ENCODE data around the gene CDK13. TPM values are rescaled to one million over a fixed set of nuclear protein-coding genes. Genes with fewer than 3 reads are reported as not detected.

Gene CDK13
- polyA plus RNA-seq, 3 donors = 8.8 to 25.7 (median 11.2) TPM

DNA sequence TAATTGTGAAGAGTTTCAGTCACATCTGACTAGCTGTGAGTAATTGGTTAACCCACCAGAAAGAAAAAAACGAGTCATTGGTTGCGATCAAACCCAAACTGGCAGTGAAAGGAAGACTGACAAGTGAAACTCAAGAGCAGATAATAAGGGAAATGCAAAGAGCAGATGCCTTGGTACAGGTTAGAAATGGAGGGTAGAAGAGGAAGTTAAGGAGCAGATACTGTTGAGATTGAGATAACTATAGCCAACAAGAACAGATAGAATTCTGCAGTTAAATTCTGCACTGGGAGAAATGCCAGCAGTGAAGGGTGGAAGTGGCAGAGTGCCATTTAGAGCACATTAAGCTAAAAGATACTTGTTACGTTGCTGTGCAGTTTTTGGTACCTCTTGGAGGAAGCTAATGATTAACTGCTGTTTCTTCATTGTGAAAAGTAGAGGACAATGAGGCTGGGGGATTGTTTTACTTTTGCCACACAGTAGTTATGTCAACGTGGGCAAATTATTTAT is 65.8 kb downstream of the CDK13 start:
- no peak overlapping the region for H3K4me3 ChIP-seq (replicated peaks in 1 of 3; ENCODE audit: low read depth in 2 of 3, low read length in 3 of 3)
- TF ChIP-seq, protein P1, sequence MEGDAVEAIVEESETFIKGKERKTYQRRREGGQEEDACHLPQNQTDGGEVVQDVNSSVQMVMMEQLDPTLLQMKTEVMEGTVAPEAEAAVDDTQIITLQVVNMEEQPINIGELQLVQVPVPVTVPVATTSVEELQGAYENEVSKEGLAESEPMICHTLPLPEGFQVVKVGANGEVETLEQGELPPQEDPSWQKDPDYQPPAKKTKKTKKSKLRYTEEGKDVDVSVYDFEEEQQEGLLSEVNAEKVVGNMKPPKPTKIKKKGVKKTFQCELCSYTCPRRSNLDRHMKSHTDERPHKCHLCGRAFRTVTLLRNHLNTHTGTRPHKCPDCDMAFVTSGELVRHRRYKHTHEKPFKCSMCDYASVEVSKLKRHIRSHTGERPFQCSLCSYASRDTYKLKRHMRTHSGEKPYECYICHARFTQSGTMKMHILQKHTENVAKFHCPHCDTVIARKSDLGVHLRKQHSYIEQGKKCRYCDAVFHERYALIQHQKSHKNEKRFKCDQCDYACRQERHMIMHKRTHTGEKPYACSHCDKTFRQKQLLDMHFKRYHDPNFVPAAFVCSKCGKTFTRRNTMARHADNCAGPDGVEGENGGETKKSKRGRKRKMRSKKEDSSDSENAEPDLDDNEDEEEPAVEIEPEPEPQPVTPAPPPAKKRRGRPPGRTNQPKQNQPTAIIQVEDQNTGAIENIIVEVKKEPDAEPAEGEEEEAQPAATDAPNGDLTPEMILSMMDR (IDR thresholded peaks at IDR 0.05) = no peak
- Mint-ChIP-seq H3K4me3 (no peak overlapping the region), H3K27me3 (ENCODE audit: low read depth in 3 of 3) (no peaks in the 10 kb centered on the region), H3K9me3 (no peaks in the 10 kb centered on the region), H3K27ac (peak overlapping the region in 6 of 7 donors; percentile 4 to 68 (median 40)), H3K36me3 (peaks cover 18 to 30% of the 10 kb centered on the region in 2 donors), H3K4me1 (peaks cover 36% of the 10 kb centered on the region)
- no peak overlapping the region for H2AFZ ChIP-seq (ENCODE audit: insufficient read depth, low read depth, low read length, poor library complexity, severe bottlenecking)
- H3K9me3 ChIP-seq (replicated peaks in 1 of 2; ENCODE audit: control insufficient read depth in 1 of 2, insufficient read depth in 1 of 2, low read length in 2 of 2) = no peaks in the 10 kb centered on the region
- peak overlapping the region; percentile 5 for H3K4me2 ChIP-seq (replicated peaks; ENCODE audit: extremely low read depth, low read length, poor library complexity, severe bottlenecking)
- 0% methylated on average over 2 of the region's 4 CpGs for WGBS (ENCODE audit: insufficient coverage)
- H3K27me3 ChIP-seq (ENCODE audit: control insufficient read depth in 2 of 2, insufficient read depth in 2 of 2, low read length in 2 of 2) = no peaks in the 10 kb centered on the region
- no peaks in the 10 kb centered on the region for H4K20me1 ChIP-seq (ENCODE audit: insufficient read depth, low read length)
- intact Hi-C loops (cut with micrococcal nuclease) = no loop called here
- peak overlapping the region in 1 of 2 donors; percentile 56 for H3K27ac ChIP-seq (ENCODE audit: low read depth in 1 of 2, low read length in 2 of 2)
- no peak overlapping the region for H3K9ac ChIP-seq (ENCODE audit: insufficient read depth, low read length, poor library complexity, severe bottlenecking)
- H3K79me2 ChIP-seq (ENCODE audit: insufficient read depth, low read length) = peaks cover 25% of the 10 kb centered on the region
- H3K4me1 ChIP-seq (ENCODE audit: control insufficient read depth in 1 of 2, insufficient read depth in 2 of 2, low read length in 2 of 2) = peaks cover 28 to 35% of the 10 kb centered on the region in 2 donors
- peaks cover 10 to 33% of the 10 kb centered on the region in 2 donors for H3K36me3 ChIP-seq (replicated peaks in 1 of 2; ENCODE audit: control insufficient read depth in 1 of 2, insufficient read depth in 2 of 2, low read length in 2 of 2)
- peak; percentile 21 to 30 (median 27) for DNase-seq

DNA sequence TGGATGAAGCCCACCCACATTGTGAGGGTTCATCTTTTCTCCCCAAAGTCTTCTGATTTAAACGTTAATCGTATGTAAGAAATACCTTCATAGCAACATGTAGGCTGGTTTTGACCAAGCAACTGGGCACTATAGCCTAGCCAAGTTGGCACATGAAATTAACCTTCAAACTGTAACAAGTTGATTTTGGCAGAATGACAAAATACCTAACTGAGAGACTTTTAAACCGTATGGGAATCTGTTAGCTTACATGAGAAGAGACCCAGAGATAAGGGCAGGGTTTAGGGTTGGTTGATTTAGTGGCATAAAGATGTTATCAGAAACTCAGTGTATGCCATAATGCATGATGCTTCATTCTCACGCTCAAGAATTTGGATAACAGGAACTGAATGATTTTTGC is 69.5 kb downstream of the CDK13 start:
- Histone ChIP-seq H3K79me2 (ENCODE audit: insufficient read depth, low read length) (peaks cover 11% of the 10 kb centered on the region), H3K9ac (ENCODE audit: insufficient read depth, low read length, poor library complexity, severe bottlenecking) (no peak overlapping the region), H3K27me3 (ENCODE audit: control insufficient read depth in 2 of 2, insufficient read depth in 2 of 2, low read length in 2 of 2) (no peaks in the 10 kb centered on the region), H3K9me3 (replicated peaks in 1 of 2; ENCODE audit: control insufficient read depth in 1 of 2, insufficient read depth in 1 of 2, low read length in 2 of 2) (no peaks in the 10 kb centered on the region), H4K20me1 (ENCODE audit: insufficient read depth, low read length) (peaks cover 6% of the 10 kb centered on the region), H3K27ac (ENCODE audit: low read depth in 1 of 2, low read length in 2 of 2) (no peak overlapping the region), H2AFZ (ENCODE audit: insufficient read depth, low read depth, low read length, poor library complexity, severe bottlenecking) (no peak overlapping the region), H3K36me3 (replicated peaks in 1 of 2; ENCODE audit: control insufficient read depth in 1 of 2, insufficient read depth in 2 of 2, low read length in 2 of 2) (peaks cover 10 to 40% of the 10 kb centered on the region in 2 donors), H3K4me1 (ENCODE audit: control insufficient read depth in 1 of 2, insufficient read depth in 2 of 2, low read length in 2 of 2) (peaks cover 7 to 15% of the 10 kb centered on the region in 2 donors), H3K4me3 (replicated peaks in 1 of 3; ENCODE audit: low read depth in 2 of 3, low read length in 3 of 3) (no peak overlapping the region), H3K4me2 (replicated peaks; ENCODE audit: extremely low read depth, low read length, poor library complexity, severe bottlenecking) (no peak overlapping the region)
- Mint-ChIP-seq H3K27me3 (ENCODE audit: low read depth in 3 of 3) (peaks cover 0 to 2% (median 0%) of the 10 kb centered on the region in 3 donors), H3K9me3 (peaks cover 0 to 1% (median 0%) of the 10 kb centered on the region in 7 donors), H3K4me3 (no peak overlapping the region), H3K4me1 (peaks cover 24% of the 10 kb centered on the region), H3K27ac (no peak overlapping the region), H3K36me3 (peaks cover 28 to 44% of the 10 kb centered on the region in 2 donors)
- DNase-seq = no peak
- TF ChIP-seq, protein P1 (IDR thresholded peaks at IDR 0.05) = no peak
- intact Hi-C loops (cut with micrococcal nuclease) = no loop called here
- WGBS (ENCODE audit: insufficient coverage) = 97% methylated on average over 3 of the region's 4 CpGs
